Smooth muscle cell of the brain vasculature (primary cell): Measurements from ENCODE around the gene C17orf50.

Experiments used
- DNase-seq: peaks from one replicate; pipeline ENCODE4 v3.0.0-alpha.2; 2012; ENCODE audit warnings: low read depth, low spot score

The C17orf50 gene

GRCh38 chr17:35752945-35753764, 7.5 kb upstream of the C17orf50 start, which contains the start of gene GAS2L2:
GAS2L2 (minus strand) TSS chr17:35753239; CDS start chr17:35752850, 389 bp downstream.
- DNase-seq = no peak

GRCh38 chr17:35757243-35757642, 3.4 kb upstream of the C17orf50 start:
- DNase-seq = no peak

GRCh38 chr17:35761601-35762000, 914 bp downstream of the C17orf50 start:
- no peak for DNase-seq

- DNase-seq = no peak
These were observed 3.1 kb downstream of the C17orf50 start for GRCh38 chr17:35763767-35764122.

- peak; percentile 54 for DNase-seq
These were observed 3.7 kb downstream of the C17orf50 start for GRCh38 chr17:35764123-35764991.

GRCh38 chr17:35765086-35765710, 4.5 kb downstream of the C17orf50 start:
- DNase-seq = no peak

GRCh38 chr17:35765756-35766488, 5.2 kb downstream of the C17orf50 start:
- DNase-seq = no peak

- no peak for DNase-seq
These were observed 5.8 kb downstream of the C17orf50 start for GRCh38 chr17:35766489-35766877.

- no peak for DNase-seq
These were observed 6.3 kb downstream of the C17orf50 start for GRCh38 chr17:35766903-35767510.

GRCh38 chr17:35768797-35769196, 8.1 kb downstream of the C17orf50 start:
- DNase-seq = no peak

- DNase-seq = no peak
These were observed 9.3 kb downstream of the C17orf50 start for GRCh38 chr17:35769895-35770486.

- no peak for DNase-seq
These were observed 12.4 kb downstream of the C17orf50 start for GRCh38 chr17:35773129-35773528.

GRCh38 chr17:35773679-35774425, 13.2 kb downstream of the C17orf50 start:
- no peak for DNase-seq

- no peak for DNase-seq
These were observed 13.8 kb downstream of the C17orf50 start for GRCh38 chr17:35774499-35774898.

- no peak for DNase-seq
These were observed 14.4 kb downstream of the C17orf50 start for GRCh38 chr17:35775039-35775438.

GRCh38 chr17:35775583-35775982, 14.9 kb downstream of the C17orf50 start:
- no peak for DNase-seq

GRCh38 chr17:35778641-35779196, 18.0 kb downstream of the C17orf50 start:
- no peak for DNase-seq

- no peak for DNase-seq
These were observed 20.3 kb downstream of the C17orf50 start for GRCh38 chr17:35780950-35781349.

- no peak for DNase-seq
These were observed 24.2 kb downstream of the C17orf50 start for GRCh38 chr17:35784895-35785294.
